ENCODE results near the gene CEP112.

GRCh38 chr17:66085221-66085620 lies 106.7 kb downstream of the CEP112 start:
- TF ChIP-seq KAT2B (IDR thresholded peaks at IDR 0.05; ENCODE audit: low read depth, low read length) = no peak
- TF ChIP-seq, protein P1, sequence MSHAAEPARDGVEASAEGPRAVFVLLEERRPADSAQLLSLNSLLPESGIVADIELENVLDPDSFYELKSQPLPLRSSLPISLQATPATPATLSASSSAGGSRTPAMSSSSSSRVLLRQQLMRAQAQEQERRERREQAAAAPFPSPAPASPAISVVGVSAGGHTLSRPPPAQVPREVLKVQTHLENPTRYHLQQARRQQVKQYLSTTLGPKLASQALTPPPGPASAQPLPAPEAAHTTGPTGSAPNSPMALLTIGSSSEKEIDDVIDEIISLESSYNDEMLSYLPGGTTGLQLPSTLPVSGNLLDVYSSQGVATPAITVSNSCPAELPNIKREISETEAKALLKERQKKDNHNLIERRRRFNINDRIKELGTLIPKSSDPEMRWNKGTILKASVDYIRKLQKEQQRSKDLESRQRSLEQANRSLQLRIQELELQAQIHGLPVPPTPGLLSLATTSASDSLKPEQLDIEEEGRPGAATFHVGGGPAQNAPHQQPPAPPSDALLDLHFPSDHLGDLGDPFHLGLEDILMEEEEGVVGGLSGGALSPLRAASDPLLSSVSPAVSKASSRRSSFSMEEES (CRISPR knock-in tag; IDR thresholded peaks at IDR 0.05) = no peak
- no peak for TF ChIP-seq CREBBP (IDR thresholded peaks at IDR 0.05; ENCODE audit: low read depth, low read length)
- TF ChIP-seq YY1 (IDR thresholded peaks at IDR 0.05; ENCODE audit: borderline replicate concordance in 1 of 3, control insufficient read depth in 1 of 3, extremely low read depth in 1 of 3, insufficient read depth in 3 of 3, insufficient read length in 1 of 3, insufficient replicate concordance in 2 of 3, low read depth in 1 of 3, low read length in 2 of 3) = no peak
- no peak for TF ChIP-seq MAZ (CRISPR knock-in tag; conservative IDR thresholded peaks at IDR 0.05 in 1 of 2, IDR thresholded peaks at IDR 0.05 in 1 of 2)
